ENCODE results near the gene PIGT. TPM values are rescaled to one million over a fixed set of nuclear protein-coding genes. Genes with fewer than 3 reads are reported as not detected.

PIGT gene
- total and polyA plus RNA-seq, 10 of the 15 experiments (the other 5 are each of a cell fraction or from before 2014, with no cell fraction given), result 18.6 to 66.0 (median 35.3) TPM

GRCh38 chr20:45408646-45409213 is 7.2 kb upstream of the PIGT start:
- H3K36me3 ChIP-seq (ENCODE audit: control insufficient read depth in 2 of 2, insufficient read depth in 2 of 2, low read length in 1 of 2), result no peaks in the 10 kb centered on the region; a peak in 1 of 4 replicates
- no peaks in the 10 kb centered on the region for H3K79me2 ChIP-seq (ENCODE audit: control insufficient read depth, insufficient read depth, low read length)
- intact Hi-C loops (cut with micrococcal nuclease; ENCODE audit: unreplicated experiment) (no loop called here), in situ Hi-C loops (cut with MboI) (no loop called here)
- BruUV-seq (replicated peaks), result no TSS peak
- CTCF ChIA-PET, result interaction anchor here (0.9 to 2.0 kb wide), 3 partner anchors 28 to 40 kb away, joined by 3 to 7 read pairs (median 3); no protein-coding TSS in a partner anchor
- TF ChIP-seq DPF2 (IDR thresholded peaks at IDR 0.05) (no peak), MTA3 (IDR thresholded peaks at IDR 0.05; ENCODE audit: borderline replicate concordance, low read length) (no peak), REST (IDR thresholded peaks at IDR 0.05; ENCODE audit: low read depth, low read length) (no peak), ZZZ3 (IDR thresholded peaks at IDR 0.05; ENCODE audit: control insufficient read depth, insufficient read length, low read depth) (no peak), JUNB (IDR thresholded peaks at IDR 0.05) (no peak), SIX5 (IDR thresholded peaks at IDR 0.05; ENCODE audit: low read depth, low read length, severe bottlenecking) (no peak), SUZ12 (IDR thresholded peaks at IDR 0.05; ENCODE audit: unreplicated experiment) (no peak), JUND (IDR thresholded peaks at IDR 0.05; ENCODE audit: low read depth, low read length) (no peak), SREBF2 (IDR thresholded peaks at IDR 0.05; ENCODE audit: low read length) (no peak), MEF2B (IDR thresholded peaks at IDR 0.05; ENCODE audit: partially characterized antibody, poor library complexity, severe bottlenecking) (no peak), MLLT1 (IDR thresholded peaks at IDR 0.05) (no peak), TAF1 (IDR thresholded peaks at IDR 0.05; ENCODE audit: borderline replicate concordance, low read depth, low read length) (no peak), CREM (IDR thresholded peaks at IDR 0.05; ENCODE audit: low read depth) (no peak), CEBPB (IDR thresholded peaks at IDR 0.05; ENCODE audit: borderline replicate concordance in 1 of 2, low read depth in 2 of 2, low read length in 2 of 2) (no peak), ZNF217 (IDR thresholded peaks at IDR 0.05) (no peak), RUNX3 (IDR thresholded peaks at IDR 0.05; ENCODE audit: low read length) (no peak), HDGF (IDR thresholded peaks at IDR 0.05) (no peak), EP300 (IDR thresholded peaks at IDR 0.05; ENCODE audit: borderline replicate concordance in 1 of 2, control insufficient read depth in 1 of 2, low read depth in 2 of 2, low read length in 2 of 2) (no peak), RBBP5 (conservative IDR thresholded peaks at IDR 0.05) (no peak)
- TF ChIP-seq, protein P1, sequence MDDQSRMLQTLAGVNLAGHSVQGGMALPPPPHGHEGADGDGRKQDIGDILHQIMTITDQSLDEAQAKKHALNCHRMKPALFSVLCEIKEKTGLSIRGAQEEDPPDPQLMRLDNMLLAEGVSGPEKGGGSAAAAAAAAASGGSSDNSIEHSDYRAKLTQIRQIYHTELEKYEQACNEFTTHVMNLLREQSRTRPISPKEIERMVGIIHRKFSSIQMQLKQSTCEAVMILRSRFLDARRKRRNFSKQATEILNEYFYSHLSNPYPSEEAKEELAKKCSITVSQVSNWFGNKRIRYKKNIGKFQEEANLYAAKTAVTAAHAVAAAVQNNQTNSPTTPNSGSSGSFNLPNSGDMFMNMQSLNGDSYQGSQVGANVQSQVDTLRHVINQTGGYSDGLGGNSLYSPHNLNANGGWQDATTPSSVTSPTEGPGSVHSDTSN (IDR thresholded peaks at IDR 0.05; ENCODE audit: insufficient replicate concordance, low read depth, low read length), result no peak
- H4K20me1 ChIP-seq (ENCODE audit: control insufficient read depth, insufficient read depth), result no peaks in the 10 kb centered on the region
- RAD21 ChIA-PET (ENCODE audit: unreplicated experiment), result interaction anchor here (2.7 kb wide), 1 partner anchor 28 kb away, joined by 8 read pairs; no protein-coding TSS in a partner anchor
- H3K4me3 ChIP-seq, result no peak overlapping the region
- H3K9me3 ChIP-seq (replicated peaks; ENCODE audit: control insufficient read depth, insufficient read depth, low read length), result no peaks in the 10 kb centered on the region
- 0 out of 2 replicates have a peak, but pooled peaks cover 3% of the 10 kb centered on the region for H3K4me1 ChIP-seq (ENCODE audit: control insufficient read depth, insufficient read depth, low read length)
- H3K27me3 ChIP-seq (replicated peaks in 1 of 2; ENCODE audit: control insufficient read depth in 2 of 2, insufficient read depth in 2 of 2, low read length in 1 of 2), result peaks cover 3 to 6% of the 10 kb centered on the region in 2 experiments; a peak in 3 of 4 replicates
- peak; percentile 44; the same call in 2 of the 3 replicates for ATAC-seq
- WGBS (ENCODE audit: insufficient coverage, insufficient replicate concordance, low lambda C conversion rate, missing lambda C conversion rate), result 21% methylated on average over 7 of the region's 7 CpGs
- no peak overlapping the region for H3K9ac ChIP-seq (ENCODE audit: control insufficient read depth, insufficient read depth, low read length)
- no peak for FAIRE-seq
- SMC1A ChIA-PET (ENCODE audit: uncharacterized antibody, unreplicated experiment), result interaction anchor here (0.6 to 1.2 kb wide), 3 partner anchors 40 to 46 kb away, joined by 3 read pairs; partner anchors contain the start of gene SYS1
- POLR2A ChIA-PET, result no interaction called here
- no peak overlapping the region for H3K4me2 ChIP-seq (ENCODE audit: control insufficient read depth, insufficient read depth)
- H2AFZ ChIP-seq (ENCODE audit: control insufficient read depth, low read depth, low read length), result no peak overlapping the region
- no peak for DNase-seq (ENCODE audit: low read depth, low spot score)
- H3K27ac ChIP-seq (ENCODE audit: control insufficient read depth, insufficient read depth), result no peak overlapping the region
